Measurements from ENCODE around the gene IFT122.
A peak's percentile ranks its signal among the peaks of the same experiment; 100 is the strongest.

Gene IFT122

GRCh38 chr3:129434140-129434539 lies 5.9 kb upstream of the IFT122 start:
- no peak for DNase-seq (ENCODE audit: low read depth in 2 of 2)

GRCh38 chr3:129435367-129435766 lies 4.7 kb upstream of the IFT122 start:
- DNase-seq (ENCODE audit: low read depth in 2 of 2) = no peak

GRCh38 chr3:129439226-129439816 lies 703 bp upstream of the IFT122 start:
- DNase-seq (ENCODE audit: low read depth in 2 of 2) = peak in 1 of 2 donors; percentile 22

GRCh38 chr3:129440618-129441190 lies 680 bp downstream of the IFT122 start:
- no peak for DNase-seq (ENCODE audit: low read depth in 2 of 2)

- no peak for DNase-seq (ENCODE audit: low read depth in 2 of 2)
Measured at GRCh38 chr3:129441215-129441614, 1.2 kb downstream of the IFT122 start.

GRCh38 chr3:129441782-129442181 lies 1.8 kb downstream of the IFT122 start:
- no peak for DNase-seq (ENCODE audit: low read depth in 2 of 2)

- no peak for DNase-seq (ENCODE audit: low read depth in 2 of 2)
Measured at GRCh38 chr3:129442486-129442885, 2.5 kb downstream of the IFT122 start.

GRCh38 chr3:129442947-129443346 lies 2.9 kb downstream of the IFT122 start:
- DNase-seq (ENCODE audit: low read depth in 2 of 2) = no peak

GRCh38 chr3:129445471-129445870 lies 5.4 kb downstream of the IFT122 start:
- no peak for DNase-seq (ENCODE audit: low read depth in 2 of 2)

GRCh38 chr3:129446926-129447325 lies 6.9 kb downstream of the IFT122 start:
- DNase-seq (ENCODE audit: low read depth in 2 of 2) = no peak

- DNase-seq (ENCODE audit: low read depth in 2 of 2) = no peak
Measured at GRCh38 chr3:129448186-129448895, 8.3 kb downstream of the IFT122 start.

- no peak for DNase-seq (ENCODE audit: low read depth in 2 of 2)
Measured at GRCh38 chr3:129449279-129450115, 9.5 kb downstream of the IFT122 start.

GRCh38 chr3:129453732-129454131 lies 13.7 kb downstream of the IFT122 start:
- DNase-seq (ENCODE audit: low read depth in 2 of 2) = no peak

GRCh38 chr3:129460155-129460554 lies 20.1 kb downstream of the IFT122 start:
- DNase-seq (ENCODE audit: low read depth in 2 of 2) = no peak

GRCh38 chr3:129460572-129460971 lies 20.5 kb downstream of the IFT122 start:
- no peak for DNase-seq (ENCODE audit: low read depth in 2 of 2)

GRCh38 chr3:129461022-129461421 lies 21.0 kb downstream of the IFT122 start:
- DNase-seq (ENCODE audit: low read depth in 2 of 2) = no peak

- no peak for DNase-seq (ENCODE audit: low read depth in 2 of 2)
Measured at GRCh38 chr3:129461461-129462146, 21.6 kb downstream of the IFT122 start.

- no peak for DNase-seq (ENCODE audit: low read depth in 2 of 2)
Measured at GRCh38 chr3:129462361-129462968, 22.4 kb downstream of the IFT122 start.

GRCh38 chr3:129463094-129463493 lies 23.1 kb downstream of the IFT122 start:
- no peak for DNase-seq (ENCODE audit: low read depth in 2 of 2)

- no peak for DNase-seq (ENCODE audit: low read depth in 2 of 2)
Measured at GRCh38 chr3:129463716-129464115, 23.7 kb downstream of the IFT122 start.

- DNase-seq (ENCODE audit: low read depth in 2 of 2) = no peak
Measured at GRCh38 chr3:129467932-129468331, 27.9 kb downstream of the IFT122 start.
